ENCODE results near the gene EDIL3.
"Not testable (repeated sequence)": the region's sequence is repeated elsewhere in the genome, so short reads cannot be mapped to it uniquely, and the experiment has no call there.

Gene EDIL3

GRCh38 chr5:84063041-84063440 is 321.6 kb downstream of the EDIL3 start:
- no peak for DNase-seq (ENCODE audit: low spot score)

- DNase-seq (ENCODE audit: low spot score), result no peak
Measured at GRCh38 chr5:84059672-84060071, 325.0 kb downstream of the EDIL3 start.

- DNase-seq (ENCODE audit: low spot score), result no peak
Measured at GRCh38 chr5:84058561-84058960, 326.1 kb downstream of the EDIL3 start.

GRCh38 chr5:84057211-84057610 is 327.5 kb downstream of the EDIL3 start:
- DNase-seq (ENCODE audit: low spot score), result no peak

- no peak for DNase-seq (ENCODE audit: low spot score)
Measured at GRCh38 chr5:84045964-84046363, 338.7 kb downstream of the EDIL3 start.

GRCh38 chr5:84036842-84037241 is 347.8 kb downstream of the EDIL3 start:
- no peak for DNase-seq (ENCODE audit: low spot score)

- peak; percentile 7 for DNase-seq (ENCODE audit: low spot score)
Measured at GRCh38 chr5:84032324-84032723, 352.4 kb downstream of the EDIL3 start.

GRCh38 chr5:84028093-84028492 is 356.6 kb downstream of the EDIL3 start:
- DNase-seq (ENCODE audit: low spot score), result peak; percentile 76

- DNase-seq (ENCODE audit: low spot score), result not testable (repeated sequence)
Measured at GRCh38 chr5:84018521-84018920, 366.2 kb downstream of the EDIL3 start.

- DNase-seq (ENCODE audit: low spot score), result no peak
Measured at GRCh38 chr5:84017523-84018172, 367.0 kb downstream of the EDIL3 start.

- DNase-seq (ENCODE audit: low spot score), result no peak
Measured at GRCh38 chr5:84016085-84016484, 368.6 kb downstream of the EDIL3 start.

- no peak for DNase-seq (ENCODE audit: low spot score)
Measured at GRCh38 chr5:84014966-84015365, 369.7 kb downstream of the EDIL3 start.

GRCh38 chr5:83993803-83994202 is 390.9 kb downstream of the EDIL3 start:
- no peak for DNase-seq (ENCODE audit: low spot score)

- peak; percentile 15 for DNase-seq (ENCODE audit: low spot score)
Measured at GRCh38 chr5:83991566-83992224, 393.0 kb downstream of the EDIL3 start.

- DNase-seq (ENCODE audit: low spot score), result no peak
Measured at GRCh38 chr5:83988293-83988685, 396.4 kb downstream of the EDIL3 start.

- DNase-seq (ENCODE audit: low spot score), result no peak
Measured at GRCh38 chr5:83987513-83988292, 397.0 kb downstream of the EDIL3 start.

GRCh38 chr5:83983852-83984251 is 400.8 kb downstream of the EDIL3 start:
- no peak for DNase-seq (ENCODE audit: low spot score)

GRCh38 chr5:83973925-83974815 is 410.5 kb downstream of the EDIL3 start:
- no peak for DNase-seq (ENCODE audit: low spot score)

- DNase-seq (ENCODE audit: low spot score), result no peak
Measured at GRCh38 chr5:83972909-83973308, 411.8 kb downstream of the EDIL3 start.

GRCh38 chr5:83972236-83972635 is 412.4 kb downstream of the EDIL3 start:
- peak; percentile 32 for DNase-seq (ENCODE audit: low spot score)

GRCh38 chr5:83967417-83967816 is 417.3 kb downstream of the EDIL3 start:
- DNase-seq (ENCODE audit: low spot score), result no peak

GRCh38 chr5:83965441-83965840 is 419.2 kb downstream of the EDIL3 start:
- DNase-seq (ENCODE audit: low spot score), result no peak

All from kidney capillary endothelial cell (primary cell).